CD4-positive, CD25-positive, alpha-beta regulatory T cell (primary cell): ENCODE results near the gene ARHGAP28. TPM values are rescaled to one million over a fixed set of nuclear protein-coding genes. Genes with fewer than 3 reads are reported as not detected.
A peak's percentile ranks its signal among the peaks of the same experiment; 100 is the strongest.

ENCODE experiments used
- ATAC-seq, 2 donors: fragments of 150-1000 bp; cut with Tn5 transposase; one replicate each; pipeline ENCODE4 v1.10.0; 2021; ENCODE audit warnings: low read depth in 2 of 2, moderate number of reproducible peaks in 2 of 2, moderate library complexity in 1 of 2
- DNase-seq, 3 donors: peaks; one replicate each; pipeline versions ENCODE4 v3.0.0 to v3.0.0-alpha.2; 2012 to 2022; ENCODE audit warnings: mixed read lengths in 1 of 3
- H3K27ac ChIP-seq: one replicate; pipeline ENCODE4 v1.7.0; 2013; ENCODE audit warnings: mild to moderate bottlenecking, low read length; ENCODE audit not compliant: insufficient read depth, poor library complexity, severe bottlenecking
- H3K27me3 ChIP-seq: one replicate; pipeline ENCODE4 v1.7.0; 2013; ENCODE audit warnings: low read length; ENCODE audit not compliant: control insufficient read depth, insufficient read depth
- H3K36me3 ChIP-seq: one replicate; pipeline ENCODE4 v1.7.0; 2013; ENCODE audit warnings: mild to moderate bottlenecking, low read length, moderate library complexity; ENCODE audit not compliant: control insufficient read depth, insufficient read depth
- H3K4me1 ChIP-seq: 2 replicates; pipeline ENCODE4 v1.7.0; 2013; ENCODE audit warnings: mild to moderate bottlenecking, low read length; ENCODE audit not compliant: insufficient read depth, control insufficient read depth, poor library complexity, severe bottlenecking
- H3K4me3 ChIP-seq: one replicate; pipeline ENCODE4 v1.7.0; 2013; ENCODE audit warnings: low read depth, mild to moderate bottlenecking, low read length, moderate library complexity
- H3K9me3 ChIP-seq, 2 experiments: 1 replicate in 1 of 2; 2 replicates in 1 of 2; pipeline ENCODE4 v1.7.0; 2013; ENCODE audit warnings: low read length in 2 of 2, mild to moderate bottlenecking in 1 of 2, moderate library complexity in 1 of 2; ENCODE audit not compliant: control insufficient read depth in 2 of 2
- H3K27ac Mint-ChIP-seq, 3 donors: one replicate each; pipeline ENCODE4 v1.8.0; 2020 to 2022; ENCODE audit warnings: mild to moderate bottlenecking in 3 of 3, mixed read lengths in 3 of 3, moderate library complexity in 2 of 3
- H3K27me3 Mint-ChIP-seq: one replicate; pipeline ENCODE4 v1.8.0; 2022; ENCODE audit warnings: mild to moderate bottlenecking, mixed read lengths
- H3K36me3 Mint-ChIP-seq: one replicate; pipeline ENCODE4 v1.8.0; 2020; ENCODE audit warnings: mixed read lengths
- H3K4me1 Mint-ChIP-seq, 4 donors: one replicate each; pipeline ENCODE4 v1.8.0; 2020 to 2022; ENCODE audit warnings: mixed read lengths in 4 of 4, mild to moderate bottlenecking in 1 of 4
- H3K4me3 Mint-ChIP-seq, 4 donors: one replicate each; pipeline ENCODE4 v1.8.0; 2020 to 2022; ENCODE audit warnings: mild to moderate bottlenecking in 4 of 4, mixed read lengths in 4 of 4, moderate library complexity in 3 of 4
- H3K9me3 Mint-ChIP-seq, 7 donors: one replicate each; pipeline ENCODE4 v1.8.0; 2020 to 2022; ENCODE audit warnings: mixed read lengths in 7 of 7, mild to moderate bottlenecking in 3 of 7, moderate library complexity in 2 of 7
- polyA plus RNA-seq, 4 donors: library from polyadenylated mRNA; unstranded; fragments of 300-500 nt; fragmentation: Illumina TruSeq; gene quantifications; one replicate each; pipeline ENCODE4 v1.2.3, GENCODE V29; 2021
- total RNA-seq: library from RNA; stranded (reverse); gene quantifications from one replicate; pipeline ENCODE4 v1.2.3, GENCODE V29; 2022

Gene ARHGAP28
- total and polyA plus RNA-seq, 5 donors from 2014 or later = not detected

GRCh38 chr18:6877288-6877687 is 147.8 kb downstream of the ARHGAP28 start:
- no peaks in the 10 kb centered on the region for H3K4me1 ChIP-seq
- H3K9me3 Mint-ChIP-seq = peaks cover 0 to 4% (median 0%) of the 10 kb centered on the region in 7 donors
- no peaks in the 10 kb centered on the region for H3K4me1 Mint-ChIP-seq
- DNase-seq (no peak), ATAC-seq (no peak)
- no peaks in the 10 kb centered on the region for H3K9me3 ChIP-seq
- no peak overlapping the region for H3K27ac Mint-ChIP-seq
- H3K27me3 ChIP-seq = no peaks in the 10 kb centered on the region
- no peak overlapping the region for H3K4me3 Mint-ChIP-seq
- no peak overlapping the region for H3K27ac ChIP-seq
- H3K36me3 ChIP-seq = no peaks in the 10 kb centered on the region
- no peak overlapping the region for H3K4me3 ChIP-seq
- H3K27me3 Mint-ChIP-seq = no peaks in the 10 kb centered on the region
- no peaks in the 10 kb centered on the region for H3K36me3 Mint-ChIP-seq

DNA sequence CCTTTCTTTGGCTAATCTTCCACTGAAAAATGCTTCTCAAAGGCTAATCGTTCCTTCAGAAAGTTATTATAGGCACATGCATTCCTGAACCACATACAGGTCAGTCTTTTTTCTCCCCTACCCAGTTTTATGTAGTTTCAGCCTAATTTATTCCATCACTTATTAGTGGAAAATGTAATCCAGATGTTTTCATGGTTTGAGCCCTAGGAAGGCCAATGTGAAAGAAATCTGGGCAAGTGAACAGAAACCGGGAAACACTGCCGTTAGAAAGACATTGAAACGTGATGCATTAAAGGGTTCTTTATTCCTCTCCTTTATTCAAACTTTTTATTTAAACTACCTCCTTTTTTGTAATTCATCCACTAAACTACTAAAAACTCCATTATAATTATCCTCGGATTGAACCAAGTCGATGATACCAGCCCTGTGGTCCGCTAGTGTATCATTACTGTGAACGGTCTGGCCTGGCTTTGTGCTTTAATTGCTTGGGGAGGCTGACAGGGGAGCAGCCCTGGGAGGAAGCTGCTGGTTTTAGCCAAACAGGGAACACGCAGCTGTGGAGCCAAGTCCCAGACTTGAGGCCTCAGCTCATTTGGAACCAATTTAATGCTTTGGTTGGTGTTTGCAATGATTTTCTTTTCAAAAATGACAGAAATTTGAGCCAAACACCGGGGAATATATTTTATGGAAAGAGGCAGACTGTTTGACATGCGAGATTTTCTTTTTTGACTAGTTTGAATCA is 149.2 kb downstream of the ARHGAP28 start:
- no peaks in the 10 kb centered on the region for H3K36me3 Mint-ChIP-seq
- no peak overlapping the region for H3K27ac Mint-ChIP-seq
- Histone ChIP-seq H3K4me1 (no peaks in the 10 kb centered on the region), H3K36me3 (no peaks in the 10 kb centered on the region), H3K27me3 (no peaks in the 10 kb centered on the region), H3K4me3 (no peak overlapping the region), H3K9me3 (no peaks in the 10 kb centered on the region), H3K27ac (no peak overlapping the region)
- no peak overlapping the region for H3K4me3 Mint-ChIP-seq
- DNase-seq (no peak), ATAC-seq (no peak)
- no peaks in the 10 kb centered on the region for H3K4me1 Mint-ChIP-seq
- H3K27me3 Mint-ChIP-seq = no peaks in the 10 kb centered on the region
- peaks cover 0 to 6% (median 0%) of the 10 kb centered on the region in 7 donors for H3K9me3 Mint-ChIP-seq

DNA sequence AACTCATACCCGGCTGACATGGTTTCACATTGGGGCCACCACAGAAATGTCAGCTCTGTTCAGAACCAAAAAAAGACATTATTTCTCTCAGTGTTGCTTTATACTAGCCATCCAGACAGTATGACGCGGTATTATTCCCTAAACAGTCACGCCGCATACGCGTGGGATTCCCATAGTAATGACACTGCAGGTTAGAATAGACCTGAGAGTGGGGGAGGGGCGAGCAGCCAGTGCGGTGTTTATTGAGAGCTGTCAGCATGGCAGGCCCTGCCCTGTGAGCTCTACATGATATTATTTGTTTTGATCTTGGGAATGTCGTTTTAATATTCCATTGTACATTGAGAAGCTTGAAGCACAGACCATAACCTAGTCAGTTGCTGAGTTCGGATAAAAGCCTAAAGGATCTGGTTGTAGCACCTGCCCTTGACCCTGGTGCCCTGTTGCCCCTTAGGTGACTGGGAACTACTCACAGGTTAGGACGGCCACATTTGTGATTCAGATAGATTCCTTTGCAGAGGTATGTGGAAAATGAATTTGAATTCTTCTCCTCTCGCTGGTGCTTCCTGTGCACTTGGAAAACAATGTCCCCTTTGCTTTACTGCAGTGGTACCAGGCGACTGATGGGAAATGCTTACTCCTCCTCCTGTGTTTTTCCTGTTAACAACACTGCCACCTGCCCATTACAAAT is 150.1 kb downstream of the ARHGAP28 start:
- H3K36me3 Mint-ChIP-seq = no peaks in the 10 kb centered on the region
- no peaks in the 10 kb centered on the region for H3K27me3 Mint-ChIP-seq
- H3K27ac Mint-ChIP-seq = no peak overlapping the region
- ATAC-seq (no peak), DNase-seq (no peak)
- Histone ChIP-seq H3K27me3 (no peaks in the 10 kb centered on the region), H3K9me3 (no peaks in the 10 kb centered on the region), H3K4me3 (no peak overlapping the region), H3K36me3 (no peaks in the 10 kb centered on the region), H3K27ac (no peak overlapping the region), H3K4me1 (no peaks in the 10 kb centered on the region)
- no peak overlapping the region for H3K4me3 Mint-ChIP-seq
- peaks cover 0 to 6% (median 0%) of the 10 kb centered on the region in 7 donors for H3K9me3 Mint-ChIP-seq
- H3K4me1 Mint-ChIP-seq = no peaks in the 10 kb centered on the region

DNA sequence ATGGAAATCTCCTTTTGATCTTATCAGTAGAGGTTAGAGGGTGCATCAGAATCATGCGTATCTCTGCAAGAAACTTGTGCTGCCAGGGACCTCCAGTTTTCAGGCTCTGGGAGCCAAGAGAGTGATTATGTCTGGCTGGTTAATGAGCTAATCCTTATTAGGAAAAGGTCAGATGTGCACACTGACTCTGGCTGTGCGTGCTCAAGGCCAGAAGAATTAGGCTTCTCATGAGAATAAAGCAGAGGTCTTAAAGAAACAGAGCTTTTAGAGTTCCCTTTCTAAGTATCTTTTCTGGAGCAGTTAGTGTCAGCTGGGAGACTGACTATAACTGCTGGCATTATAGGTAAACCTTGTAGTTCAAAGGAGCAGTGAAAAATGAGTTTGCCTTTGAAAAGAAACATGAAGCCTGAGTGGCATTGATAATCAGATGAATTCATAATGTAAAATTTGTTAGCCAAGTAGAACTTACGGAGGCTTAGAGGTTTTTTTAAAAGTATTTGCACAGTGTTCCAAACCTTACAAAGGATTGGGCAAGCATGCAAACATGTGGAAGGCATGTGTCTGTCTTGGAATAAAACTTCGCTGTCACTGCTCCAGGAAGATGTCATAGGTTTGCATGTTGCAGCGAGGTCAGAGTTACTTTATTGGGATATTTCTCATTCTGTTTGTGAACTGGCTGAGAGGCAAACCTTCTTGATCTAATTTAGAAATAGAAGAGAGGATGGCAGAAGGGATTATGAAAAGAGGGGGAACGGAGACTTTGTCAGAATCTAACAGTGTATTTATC is 151.7 kb downstream of the ARHGAP28 start:
- Histone ChIP-seq H3K4me3 (no peak overlapping the region), H3K4me1 (no peaks in the 10 kb centered on the region), H3K36me3 (no peaks in the 10 kb centered on the region), H3K27me3 (no peaks in the 10 kb centered on the region), H3K9me3 (no peaks in the 10 kb centered on the region), H3K27ac (no peak overlapping the region)
- Mint-ChIP-seq H3K9me3 (peaks cover 0 to 6% (median 0%) of the 10 kb centered on the region in 7 donors), H3K4me1 (no peaks in the 10 kb centered on the region), H3K36me3 (no peaks in the 10 kb centered on the region), H3K27ac (no peak overlapping the region), H3K4me3 (no peak overlapping the region), H3K27me3 (no peaks in the 10 kb centered on the region)
- ATAC-seq = no peak
- no peak for DNase-seq

DNA sequence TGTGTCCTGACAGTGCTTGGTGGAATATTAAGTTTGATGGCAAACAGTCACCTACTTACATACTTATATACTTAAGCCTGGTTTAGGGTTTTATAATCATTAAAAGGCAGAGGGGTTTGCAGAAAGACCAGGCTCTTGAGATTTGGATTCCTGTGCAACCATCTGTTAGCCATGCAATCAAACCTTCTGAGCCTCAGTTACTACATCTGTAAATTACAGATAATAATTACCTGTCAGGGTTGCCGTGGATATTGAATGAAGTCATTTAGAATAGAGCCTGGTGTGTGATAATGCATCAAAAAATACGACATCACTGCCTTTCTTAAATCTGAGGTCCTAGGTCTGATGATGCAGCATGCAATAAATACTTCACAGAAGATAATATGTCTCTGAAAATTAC is 152.9 kb downstream of the ARHGAP28 start:
- H3K27ac ChIP-seq = no peak overlapping the region
- Mint-ChIP-seq H3K9me3 (peaks cover 0 to 4% (median 0%) of the 10 kb centered on the region in 7 donors), H3K36me3 (no peaks in the 10 kb centered on the region), H3K4me1 (no peaks in the 10 kb centered on the region), H3K27ac (no peak overlapping the region), H3K4me3 (no peak overlapping the region), H3K27me3 (no peaks in the 10 kb centered on the region)
- H3K9me3 ChIP-seq = no peaks in the 10 kb centered on the region
- no peaks in the 10 kb centered on the region for H3K4me1 ChIP-seq
- DNase-seq (no peak), ATAC-seq (no peak)
- no peaks in the 10 kb centered on the region for H3K27me3 ChIP-seq
- H3K36me3 ChIP-seq = no peaks in the 10 kb centered on the region
- no peak overlapping the region for H3K4me3 ChIP-seq

DNA sequence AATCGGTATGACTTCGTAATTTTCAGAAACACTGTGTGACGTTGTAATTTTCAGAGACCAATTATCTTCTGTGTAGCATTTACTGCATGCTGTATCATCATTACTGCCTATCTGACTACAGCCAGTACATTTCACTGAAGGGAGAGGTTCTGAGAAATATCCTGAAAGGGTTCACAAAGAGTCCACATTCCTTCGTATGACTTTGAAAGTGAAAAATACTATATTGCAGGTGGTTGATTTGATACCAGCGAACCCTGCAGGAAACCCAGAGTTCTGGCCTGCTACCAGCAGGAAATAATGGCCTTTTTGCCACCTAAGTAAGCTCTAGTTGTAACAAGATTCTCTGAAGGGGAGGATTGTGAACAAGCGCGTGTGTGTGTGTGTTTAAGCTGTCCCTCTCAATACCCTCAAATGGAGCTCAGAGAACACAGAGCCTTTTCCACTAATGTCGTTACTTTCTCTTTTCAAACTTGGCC is 155.5 kb downstream of the ARHGAP28 start:
- H3K36me3 Mint-ChIP-seq = no peaks in the 10 kb centered on the region
- no peak for ATAC-seq
- H3K9me3 ChIP-seq = no peaks in the 10 kb centered on the region
- H3K9me3 Mint-ChIP-seq = peaks cover 0 to 6% (median 0%) of the 10 kb centered on the region in 7 donors
- H3K27me3 ChIP-seq = no peaks in the 10 kb centered on the region
- H3K36me3 ChIP-seq = no peaks in the 10 kb centered on the region
- no peak overlapping the region for H3K27ac ChIP-seq
- no peaks in the 10 kb centered on the region for H3K27me3 Mint-ChIP-seq
- no peak overlapping the region for H3K27ac Mint-ChIP-seq
- no peak overlapping the region for H3K4me3 ChIP-seq
- no peaks in the 10 kb centered on the region for H3K4me1 Mint-ChIP-seq
- H3K4me3 Mint-ChIP-seq = no peak overlapping the region
- DNase-seq = no peak
- no peaks in the 10 kb centered on the region for H3K4me1 ChIP-seq

DNA sequence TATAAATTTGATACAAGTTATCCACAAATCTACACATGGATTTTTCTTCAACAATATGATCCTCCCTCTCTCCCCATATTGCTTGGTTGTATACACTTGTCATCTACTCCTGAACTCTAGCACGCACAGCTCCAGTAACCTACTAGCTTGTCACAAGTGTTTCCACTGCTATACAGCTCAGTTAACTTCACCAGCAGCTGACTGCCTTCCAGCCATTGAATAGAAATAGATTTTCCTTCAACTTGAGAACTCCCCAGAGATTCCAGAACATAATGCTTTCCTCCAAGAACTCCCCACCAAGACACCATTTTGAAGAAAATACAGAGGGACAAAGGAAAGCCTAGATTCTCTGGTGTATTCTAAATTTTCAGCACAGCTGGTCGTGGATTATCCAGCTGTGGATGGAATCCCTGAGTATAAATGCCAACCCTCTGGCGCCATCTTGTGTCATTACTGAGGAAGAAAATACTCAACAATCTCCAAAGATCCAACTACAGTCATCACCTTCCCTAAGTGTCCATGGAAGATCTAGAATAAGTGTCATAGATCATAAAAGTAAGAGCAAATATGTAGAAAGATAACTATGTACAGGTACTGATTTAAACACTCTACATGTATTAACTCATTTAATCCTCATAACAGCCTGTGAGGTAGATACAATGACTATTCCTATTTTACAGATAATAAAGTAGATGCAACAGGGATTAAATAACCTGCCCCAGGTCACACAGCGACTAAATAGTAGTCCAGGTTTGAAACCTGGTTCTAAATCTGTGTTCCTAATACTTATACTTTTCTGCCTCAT is 156.7 kb downstream of the ARHGAP28 start:
- no peaks in the 10 kb centered on the region for H3K36me3 ChIP-seq
- Mint-ChIP-seq H3K4me1 (no peaks in the 10 kb centered on the region), H3K4me3 (no peak overlapping the region), H3K27me3 (no peaks in the 10 kb centered on the region), H3K36me3 (no peaks in the 10 kb centered on the region), H3K27ac (no peak overlapping the region), H3K9me3 (peaks cover 0 to 6% (median 0%) of the 10 kb centered on the region in 7 donors)
- peak in 1 of 3 donors; percentile 9 for DNase-seq
- no peaks in the 10 kb centered on the region for H3K4me1 ChIP-seq
- H3K4me3 ChIP-seq = no peak overlapping the region
- no peak for ATAC-seq
- H3K9me3 ChIP-seq = no peaks in the 10 kb centered on the region
- H3K27ac ChIP-seq = no peak overlapping the region
- H3K27me3 ChIP-seq = no peaks in the 10 kb centered on the region
